Endothelial cell (in vitro differentiated cells): ENCODE measurements around the gene ZNF487. TPM values are rescaled to one million over a fixed set of nuclear protein-coding genes. Genes with fewer than 3 reads are reported as not detected.
A peak's percentile ranks its signal among the peaks of the same experiment; 100 is the strongest.

Experiments used
- DNase-seq: peaks from one replicate; pipeline ENCODE4 v3.0.0; 2021; ENCODE audit warnings: low spot score
- H3K27ac Mint-ChIP-seq: one replicate; pipeline ENCODE4 v1.8.0; 2021; ENCODE audit warnings: mixed read lengths, inconsistent platforms; ENCODE audit not compliant: unreplicated experiment
- H3K27me3 Mint-ChIP-seq: one replicate; pipeline ENCODE4 v1.8.0; 2021; ENCODE audit warnings: mild to moderate bottlenecking, moderate library complexity, mixed read lengths, inconsistent platforms; ENCODE audit not compliant: unreplicated experiment
- H3K36me3 Mint-ChIP-seq: one replicate; pipeline ENCODE4 v1.8.0; 2021; ENCODE audit warnings: mild to moderate bottlenecking, low read depth, mixed read lengths, inconsistent platforms; ENCODE audit not compliant: unreplicated experiment
- H3K4me1 Mint-ChIP-seq: one replicate; pipeline ENCODE4 v1.8.0; 2021; ENCODE audit warnings: mild to moderate bottlenecking, mixed read lengths, inconsistent platforms; ENCODE audit not compliant: unreplicated experiment
- H3K4me3 Mint-ChIP-seq: one replicate; pipeline ENCODE4 v1.8.0; 2021; ENCODE audit warnings: mild to moderate bottlenecking, mixed read lengths, inconsistent platforms; ENCODE audit not compliant: unreplicated experiment
- H3K9me3 Mint-ChIP-seq: one replicate; pipeline ENCODE4 v1.8.0; 2021; ENCODE audit warnings: mixed read lengths, inconsistent platforms; ENCODE audit not compliant: unreplicated experiment
- CTCF ChIP-seq: fragments of 200-600 bp; sonication (generic); IDR thresholded peaks from one replicate; pipeline ENCODE4 v1.5.0; 2021; ENCODE audit warnings: antibody characterized with exemption; ENCODE audit not compliant: unreplicated experiment
- total RNA-seq: library from RNA; stranded (reverse); fragmentation: NEBNext Ultra II Directional; extraction: Animal tissue kit (Norgen Biotek cat#: 25700); gene quantifications from one replicate; pipeline ENCODE4 v1.2.1, GENCODE V29; 2021; ENCODE audit not compliant: unreplicated experiment

Gene ZNF487
- total RNA-seq, 1 donor from 2014 or later, result 3.3 TPM

- TF ChIP-seq CTCF, result no peak
- DNase-seq, result no peak
- peak overlapping the region; percentile 64 for H3K27ac Mint-ChIP-seq
- peaks cover 48% of the 10 kb centered on the region for H3K4me1 Mint-ChIP-seq
- no peaks in the 10 kb centered on the region for H3K36me3 Mint-ChIP-seq
- peak overlapping the region; percentile 10 for H3K4me3 Mint-ChIP-seq
- H3K9me3 Mint-ChIP-seq, result no peaks in the 10 kb centered on the region
- H3K27me3 Mint-ChIP-seq, result peaks cover 10% of the 10 kb centered on the region
These were observed 37.3 kb upstream of the ZNF487 start for GRCh38 chr10:43399320-43400310.

GRCh38 chr10:43401627-43402026 is 35.3 kb upstream of the ZNF487 start:
- DNase-seq, result peak; percentile 13
- Mint-ChIP-seq H3K27ac (peak overlapping the region; percentile 70), H3K4me1 (peaks cover 46% of the 10 kb centered on the region), H3K4me3 (no peak overlapping the region), H3K36me3 (no peaks in the 10 kb centered on the region), H3K9me3 (no peaks in the 10 kb centered on the region), H3K27me3 (peaks cover 4% of the 10 kb centered on the region)
- TF ChIP-seq CTCF, result no peak

- no peaks in the 10 kb centered on the region for H3K36me3 Mint-ChIP-seq
- TF ChIP-seq CTCF, result no peak
- no peaks in the 10 kb centered on the region for H3K9me3 Mint-ChIP-seq
- H3K27ac Mint-ChIP-seq, result peak overlapping the region; percentile 70
- peaks cover 46% of the 10 kb centered on the region for H3K4me1 Mint-ChIP-seq
- no peak for DNase-seq
- no peak overlapping the region for H3K4me3 Mint-ChIP-seq
- H3K27me3 Mint-ChIP-seq, result peaks cover 4% of the 10 kb centered on the region
These were observed 34.7 kb upstream of the ZNF487 start for GRCh38 chr10:43402176-43402575.

GRCh38 chr10:43402880-43403452 is 33.9 kb upstream of the ZNF487 start:
- Mint-ChIP-seq H3K4me1 (peaks cover 44% of the 10 kb centered on the region), H3K4me3 (peak overlapping the region; percentile 78), H3K9me3 (no peaks in the 10 kb centered on the region), H3K27ac (peak overlapping the region; percentile 79), H3K36me3 (no peaks in the 10 kb centered on the region), H3K27me3 (peaks cover 6% of the 10 kb centered on the region)
- TF ChIP-seq CTCF, result no peak
- DNase-seq, result no peak
